GM21447 (cell line): Measurements from ENCODE around the gene OR10J1.
"Not testable (repeated sequence)": the region's sequence is repeated elsewhere in the genome, so short reads cannot be mapped to it uniquely, and the experiment has no call there.

Experiments
- ATAC-seq: cut with Tn5 transposase; IDR thresholded peaks from one replicate; pipeline ENCODE4 v1.9.1; 2021; ENCODE audit not compliant: unreplicated experiment

Gene OR10J1, protein sequence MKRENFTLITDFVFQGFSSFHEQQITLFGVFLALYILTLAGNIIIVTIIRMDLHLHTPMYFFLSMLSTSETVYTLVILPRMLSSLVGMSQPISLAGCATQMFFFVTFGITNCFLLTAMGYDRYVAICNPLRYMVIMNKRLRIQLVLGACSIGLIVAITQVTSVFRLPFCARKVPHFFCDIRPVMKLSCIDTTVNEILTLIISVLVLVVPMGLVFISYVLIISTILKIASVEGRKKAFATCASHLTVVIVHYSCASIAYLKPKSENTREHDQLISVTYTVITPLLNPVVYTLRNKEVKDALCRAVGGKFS

DNA sequence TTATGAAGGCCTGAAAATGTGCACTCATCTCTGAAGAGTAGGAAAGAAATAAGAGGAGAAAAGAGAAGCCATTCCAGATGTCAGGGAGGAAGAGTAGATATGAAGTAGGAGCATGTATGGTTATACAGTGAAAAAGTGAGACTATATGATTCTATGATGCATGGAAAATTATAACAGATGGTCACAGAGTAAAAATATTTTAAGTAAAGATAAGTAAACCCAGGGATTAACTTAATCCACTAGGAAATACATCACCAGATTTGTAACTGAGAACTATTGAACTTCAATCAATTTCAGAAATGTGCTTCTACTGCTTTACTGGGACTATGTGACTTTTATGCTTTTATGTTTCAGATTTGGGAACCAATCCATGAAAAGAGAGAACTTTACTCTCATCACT lies at the start of gene OR10J1:
Gene OR10J1, plus strand, starts transcription at position 301 of the 400 bp plus-strand sequence. Its CDS starts 70 bp downstream, at position 371.
- ATAC-seq, result no peak

DNA sequence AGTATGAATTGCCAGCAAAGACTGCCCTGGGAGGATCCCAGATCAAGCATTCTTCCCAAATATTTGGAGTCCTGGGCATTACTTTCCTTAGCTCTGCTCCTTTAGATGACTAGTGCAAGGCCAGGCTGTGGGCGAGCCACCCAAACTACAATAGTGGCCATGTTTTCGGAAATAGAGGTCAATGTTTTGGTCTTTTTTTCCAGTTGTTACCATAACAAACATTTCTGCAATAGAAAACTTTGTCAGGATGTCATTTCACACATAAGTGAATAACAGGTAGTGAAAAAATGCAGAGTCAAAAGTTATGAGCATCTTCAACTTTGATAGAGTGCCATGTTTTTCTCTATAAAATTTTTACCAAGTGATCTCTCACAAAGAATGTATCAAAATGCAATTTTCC lies 32.7 kb upstream of the OR10J1 start:
- no peak for ATAC-seq

DNA sequence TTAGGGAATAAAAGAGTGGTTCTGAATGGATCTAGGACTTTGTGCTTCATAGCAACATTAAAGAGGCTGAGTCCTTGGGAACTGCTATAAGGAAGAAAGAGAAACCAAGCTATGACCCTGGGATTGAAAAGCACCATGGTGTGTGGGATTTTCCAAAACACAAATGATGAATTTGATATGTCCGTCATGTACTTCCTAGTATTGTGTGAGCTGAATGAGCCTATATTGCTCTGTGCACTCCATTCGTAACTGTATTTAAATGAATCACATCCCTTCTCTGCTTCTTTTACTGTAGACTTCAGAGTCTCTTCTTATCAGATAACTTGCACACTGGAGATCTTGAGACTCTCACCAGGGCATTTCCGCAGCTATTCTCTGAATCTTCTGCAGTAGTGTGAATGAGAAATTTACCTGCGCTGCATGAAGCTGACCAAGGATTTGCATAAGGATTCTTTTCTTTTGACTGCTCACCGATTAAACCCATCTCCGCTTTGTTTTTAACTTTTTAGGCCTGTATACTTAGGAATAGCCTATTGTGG lies 30.6 kb upstream of the OR10J1 start:
- no peak for ATAC-seq

DNA sequence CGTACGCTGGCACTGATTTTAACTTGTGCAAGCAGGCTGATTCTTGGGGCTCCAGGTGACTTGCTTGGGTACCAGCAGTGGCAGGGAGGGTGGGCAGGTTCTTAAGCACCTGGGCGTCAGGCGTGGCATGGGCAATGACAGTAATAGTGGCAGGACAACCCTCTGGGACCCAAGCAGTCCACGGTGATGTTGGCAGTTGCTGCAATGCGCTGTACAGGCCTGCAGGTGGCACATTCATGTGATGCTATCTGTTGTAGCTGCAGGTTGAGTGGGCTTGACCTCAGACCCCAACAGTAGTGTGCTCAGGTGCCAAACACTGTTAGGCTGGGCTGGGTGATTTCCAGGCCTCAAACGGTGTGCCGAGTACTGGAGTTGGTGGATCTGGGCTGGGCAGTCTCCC lies 17.7 kb upstream of the OR10J1 start:
- no peak for ATAC-seq

DNA sequence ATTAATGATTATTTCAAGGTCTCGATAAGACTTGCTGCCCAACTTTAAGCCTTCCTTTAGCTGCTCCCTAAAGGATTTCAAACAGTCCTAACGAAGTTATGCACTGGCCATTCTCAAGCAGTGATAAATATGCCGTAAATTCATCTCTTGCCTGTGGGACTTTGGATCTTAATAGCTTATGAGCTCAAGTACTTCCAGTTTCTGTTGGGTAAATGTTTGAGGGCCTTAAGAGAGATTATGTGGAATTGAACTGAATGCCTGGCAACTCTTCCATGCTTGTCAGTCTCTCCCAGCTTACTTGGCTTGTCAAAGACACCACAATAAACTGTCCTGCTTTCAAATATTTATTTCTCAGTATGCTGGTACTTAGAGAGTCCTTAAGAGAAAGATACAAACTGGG lies 11.0 kb upstream of the OR10J1 start:
- ATAC-seq, result no peak

DNA sequence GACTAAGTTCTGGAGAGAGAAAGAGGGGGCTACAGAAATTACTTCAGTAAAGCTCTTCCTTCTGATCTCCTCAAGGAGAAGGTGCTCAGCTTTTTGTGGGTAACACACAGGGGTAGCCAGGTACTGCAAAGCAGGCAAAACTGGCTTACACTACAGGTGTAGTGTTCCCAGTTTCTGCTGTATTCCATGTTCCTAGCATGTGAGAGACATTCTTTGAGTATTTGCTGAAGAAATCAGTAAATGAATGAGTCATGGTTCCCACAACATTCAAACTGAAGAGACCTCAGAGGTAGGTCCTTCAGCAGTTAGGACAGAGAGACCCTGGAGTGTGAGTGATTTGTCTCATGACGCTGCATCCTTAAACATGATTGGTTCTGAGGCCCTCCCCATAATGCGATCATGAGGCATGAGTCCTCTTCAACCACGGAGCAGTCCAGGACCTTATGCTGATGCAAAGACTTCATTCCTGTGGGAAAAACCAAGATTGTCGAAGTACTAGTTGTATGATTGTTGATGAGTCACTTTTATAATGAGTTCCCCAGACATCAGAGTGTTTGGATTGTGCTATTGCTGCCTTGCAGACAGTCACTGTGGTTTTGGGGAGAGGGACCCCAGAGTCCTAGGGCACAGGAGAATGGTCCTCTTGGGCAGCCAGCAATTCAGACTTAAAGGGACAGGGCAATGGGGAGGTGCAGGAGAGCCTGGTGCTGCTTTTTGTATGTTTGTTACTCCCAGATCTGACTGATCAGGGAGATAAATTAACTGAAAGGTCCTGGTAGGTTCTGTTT lies 10.3 kb upstream of the OR10J1 start:
- no peak for ATAC-seq

DNA sequence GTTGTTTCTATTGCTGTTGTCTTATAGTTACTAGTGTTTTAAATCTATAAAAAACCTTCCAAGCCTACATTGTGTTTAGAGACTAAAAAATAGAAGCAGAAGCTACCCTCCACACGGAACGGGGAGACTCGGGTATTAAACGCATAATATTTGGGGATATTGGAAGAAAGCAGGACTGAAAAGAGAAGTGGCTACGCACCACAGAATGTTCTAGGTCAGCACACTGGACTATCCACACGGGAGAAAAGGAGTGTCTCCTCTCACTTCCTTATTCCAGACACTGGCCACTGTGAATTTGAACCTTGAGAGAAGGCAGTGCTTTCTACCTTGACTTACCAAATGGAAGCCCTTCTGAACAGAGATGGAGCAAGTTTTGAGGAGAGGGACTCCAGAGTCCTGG lies 8.5 kb upstream of the OR10J1 start:
- ATAC-seq, result no peak

DNA sequence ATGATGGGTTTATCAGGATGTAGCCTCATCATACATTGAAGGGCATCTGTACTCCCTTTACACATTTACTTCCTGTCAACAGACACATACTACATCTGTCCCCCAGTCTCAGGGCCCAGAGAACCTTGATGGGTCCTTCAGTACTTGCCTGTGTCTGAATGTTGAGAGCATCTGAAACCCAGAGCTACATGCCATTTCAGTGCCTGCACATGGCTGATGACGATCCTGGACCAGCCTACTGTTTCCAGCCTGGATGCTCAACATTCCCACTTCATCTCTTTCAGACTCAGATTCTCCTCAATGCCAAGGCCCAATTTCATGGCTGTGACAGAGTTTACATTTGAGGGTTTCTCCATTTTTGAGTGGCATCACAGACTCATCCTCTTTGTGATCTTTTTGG lies 7.6 kb upstream of the OR10J1 start, which contains the start of gene OR10J4:
Gene OR10J4, plus strand, starts transcription at position 301 of the 400 bp plus-strand sequence.
- no peak for ATAC-seq

DNA sequence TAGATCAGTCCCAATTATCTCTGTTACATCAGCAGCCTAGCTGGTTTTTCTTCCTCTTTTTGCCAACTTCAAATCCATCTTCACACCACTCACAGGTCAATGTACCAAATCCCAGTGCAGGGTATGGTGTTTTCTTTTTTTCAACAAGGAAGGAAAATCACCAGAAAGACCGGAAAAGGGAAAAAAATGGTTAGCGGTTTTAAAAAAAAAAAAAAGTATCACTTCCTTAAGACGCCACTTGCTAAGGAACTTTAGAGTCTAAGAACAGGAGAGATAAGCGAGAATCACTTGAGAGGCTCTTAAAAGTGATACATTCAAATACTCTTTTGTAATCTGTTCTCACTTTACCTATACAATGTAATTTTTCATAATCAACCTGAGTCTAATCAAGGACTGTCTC lies 3.1 kb upstream of the OR10J1 start:
- no peak for ATAC-seq

DNA sequence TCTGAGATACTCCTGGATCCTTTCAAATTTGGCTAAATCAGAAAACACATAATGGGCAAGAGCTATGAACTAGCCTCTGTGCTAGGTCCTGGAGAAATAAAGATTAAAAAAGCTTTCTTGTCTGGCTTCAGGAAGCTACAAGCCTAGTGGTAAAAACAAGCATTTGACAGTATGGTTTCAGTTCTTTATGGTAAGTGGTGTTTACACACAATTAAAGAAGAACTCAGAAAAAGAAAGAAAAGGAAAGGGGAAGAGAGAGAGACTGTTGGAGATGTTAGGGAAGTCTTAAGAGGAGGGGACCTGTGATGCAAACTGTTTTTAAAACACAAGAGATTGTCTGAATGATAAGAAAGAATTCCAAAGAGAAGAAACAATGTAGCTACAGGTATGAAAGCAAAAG lies 1.8 kb downstream of the OR10J1 start:
- ATAC-seq, result no peak

DNA sequence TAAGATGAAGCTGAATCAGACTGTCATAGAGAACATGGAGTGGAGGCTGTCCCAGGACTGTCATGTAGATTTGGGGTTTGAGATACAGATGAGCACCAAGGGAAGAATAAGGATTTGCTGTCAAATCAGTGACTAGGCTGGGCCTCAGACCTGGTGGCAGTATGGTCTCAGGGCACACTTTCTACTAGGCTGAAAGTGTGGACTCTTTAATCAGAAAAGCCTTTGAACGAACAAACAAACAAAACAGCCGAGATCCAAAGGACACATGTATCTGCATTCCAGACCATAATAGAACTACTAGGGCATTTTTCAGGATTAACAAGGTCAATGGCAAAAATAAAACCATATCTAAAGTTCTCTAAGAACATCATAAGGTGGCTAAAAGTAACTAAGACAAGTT lies 2.9 kb downstream of the OR10J1 start:
- no peak for ATAC-seq

DNA sequence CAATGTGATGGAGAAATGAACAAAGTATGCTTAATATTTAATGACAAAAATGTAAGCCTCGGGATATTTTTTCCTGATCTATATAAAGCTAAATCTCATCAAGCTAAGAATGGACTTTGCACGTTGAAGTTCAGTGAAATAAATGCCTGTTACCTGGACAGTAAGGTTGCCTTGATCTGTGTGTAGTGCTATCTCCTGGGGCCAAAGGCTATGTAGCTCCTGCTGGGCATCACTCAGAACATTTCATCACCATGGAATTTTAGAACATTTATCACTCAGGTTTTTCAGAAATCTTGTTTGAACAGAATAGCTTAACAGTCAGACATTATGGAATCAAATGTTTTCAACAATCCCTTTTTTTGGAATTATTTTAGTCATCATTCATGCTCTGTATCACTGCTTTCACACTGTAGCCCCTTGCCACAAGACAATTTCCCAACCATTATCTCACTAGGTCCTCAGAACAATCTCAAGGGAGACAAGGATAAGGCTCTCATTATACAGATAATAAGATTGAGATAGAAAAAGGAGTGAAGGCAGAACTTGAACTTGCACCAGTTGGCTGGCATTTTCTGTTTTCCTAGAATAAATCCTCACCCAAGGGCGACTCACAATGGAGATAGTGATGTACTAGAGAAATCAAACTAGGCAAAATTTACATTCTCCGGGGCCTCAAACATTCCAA lies 3.7 kb downstream of the OR10J1 start:
- no peak for ATAC-seq

DNA sequence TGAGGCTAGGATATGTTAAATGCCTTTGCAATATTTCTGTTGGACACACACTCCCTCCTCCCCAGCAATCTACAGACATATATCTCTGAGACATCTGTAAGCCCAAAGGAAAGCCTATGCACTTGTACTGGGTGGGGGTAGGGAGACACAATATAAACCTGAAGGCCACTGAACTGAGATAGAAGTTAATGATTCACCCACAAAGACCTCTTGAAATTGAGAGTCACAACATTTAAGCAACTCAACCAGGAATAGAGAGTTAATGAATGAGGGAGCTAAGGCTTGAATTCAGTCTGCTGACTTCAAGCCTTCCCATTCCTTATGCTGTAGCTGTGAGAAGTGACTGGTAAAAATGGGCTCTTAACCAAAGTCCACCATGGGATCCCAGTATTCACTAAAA lies 5.0 kb downstream of the OR10J1 start:
- ATAC-seq, result no peak

DNA sequence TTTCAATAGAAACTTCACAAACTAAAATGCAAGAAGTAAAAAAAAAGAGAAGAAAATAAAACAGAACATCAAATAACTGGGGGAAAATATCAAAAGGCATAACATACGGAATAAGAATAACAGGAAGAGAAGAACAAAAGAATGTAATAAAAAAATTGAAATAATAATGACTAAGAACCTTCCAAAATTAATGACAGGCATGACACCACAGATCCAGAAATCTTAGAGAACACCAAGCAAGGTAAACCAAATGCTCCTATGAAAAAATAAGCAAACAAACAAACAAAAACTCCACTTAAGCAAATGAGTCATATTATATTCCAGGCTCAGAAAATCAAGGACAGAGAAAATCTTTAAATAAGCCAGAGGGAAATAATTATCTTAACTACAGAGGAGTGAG lies 8.7 kb downstream of the OR10J1 start:
- no peak for ATAC-seq

DNA sequence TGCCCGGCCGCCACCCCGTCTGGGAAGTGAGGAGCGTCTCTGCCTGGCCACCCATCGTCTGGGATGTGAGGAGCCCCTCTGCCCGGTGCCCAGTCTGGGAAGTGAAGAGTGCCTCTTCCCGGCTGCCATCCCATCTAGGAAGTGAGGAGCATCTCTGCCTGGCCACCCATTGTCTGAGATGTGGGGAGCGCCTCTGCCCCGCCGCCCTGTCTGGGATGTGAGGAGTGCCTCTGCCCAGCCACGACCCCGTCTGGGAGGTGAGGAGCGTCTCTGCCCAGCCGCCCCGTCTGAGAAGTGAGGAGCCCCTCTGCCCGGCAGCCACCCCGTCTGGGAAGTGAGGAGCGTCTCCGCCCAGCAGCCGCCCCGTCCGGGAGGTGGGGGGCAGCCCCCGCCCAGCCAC lies 10.1 kb downstream of the OR10J1 start:
- not testable (repeated sequence) for ATAC-seq

DNA sequence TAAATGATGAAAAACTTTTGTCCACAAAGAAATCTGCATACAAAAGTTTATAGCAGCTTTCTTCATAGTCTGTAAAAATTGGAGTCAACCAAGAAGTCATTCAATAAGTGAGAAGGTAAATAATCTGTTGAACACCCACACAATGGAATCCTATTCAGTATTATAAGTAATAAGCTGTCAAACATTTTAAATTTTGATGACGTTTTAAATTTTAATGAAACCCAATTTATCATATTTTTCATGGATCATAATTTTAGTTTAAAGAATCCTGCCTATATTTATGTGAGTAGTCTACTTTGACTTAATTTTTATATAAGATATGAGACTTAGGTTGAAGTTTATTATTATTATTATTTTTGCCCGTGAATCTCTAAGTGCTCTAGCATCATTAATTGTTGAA lies 20.0 kb downstream of the OR10J1 start:
- no peak for ATAC-seq

DNA sequence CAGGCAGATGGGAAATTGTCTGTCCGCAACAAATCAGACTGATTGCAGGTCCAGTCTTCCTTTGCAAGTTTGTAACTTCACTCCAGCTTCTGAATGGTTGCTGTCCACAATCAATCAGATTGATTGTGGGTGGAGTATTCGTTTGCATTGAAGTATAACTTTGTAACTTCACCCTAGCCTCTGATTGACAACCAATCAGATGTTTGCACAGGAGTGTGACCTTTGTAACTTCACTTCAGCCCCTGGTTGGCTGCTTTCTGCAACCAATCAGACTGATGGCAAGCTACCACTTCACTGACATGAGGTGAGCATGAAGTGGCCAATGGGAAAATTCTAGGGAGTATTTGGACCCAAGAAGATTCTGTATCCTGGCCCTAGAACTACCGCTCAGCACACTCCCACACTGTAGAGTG lies 25.7 kb downstream of the OR10J1 start:
- ATAC-seq, result no peak

DNA sequence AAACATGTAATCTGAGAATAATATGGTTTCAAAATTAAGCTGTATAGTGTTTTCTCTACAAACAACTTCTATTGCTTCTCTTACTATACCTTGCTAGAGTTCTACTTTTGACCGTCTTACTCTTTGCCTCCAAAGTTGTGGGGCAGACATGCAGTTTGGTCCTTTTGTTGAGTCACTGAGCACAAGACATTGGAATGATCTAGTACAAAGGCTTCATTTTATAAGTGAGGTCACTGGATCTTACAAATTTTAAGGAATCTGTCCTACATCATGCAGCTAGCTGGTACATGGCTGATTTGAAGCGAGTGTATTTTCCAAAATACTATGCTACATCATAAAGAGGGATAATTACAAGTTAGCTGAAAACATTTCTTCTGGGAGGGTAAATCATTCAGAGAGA lies 28.8 kb downstream of the OR10J1 start:
- ATAC-seq, result no peak

DNA sequence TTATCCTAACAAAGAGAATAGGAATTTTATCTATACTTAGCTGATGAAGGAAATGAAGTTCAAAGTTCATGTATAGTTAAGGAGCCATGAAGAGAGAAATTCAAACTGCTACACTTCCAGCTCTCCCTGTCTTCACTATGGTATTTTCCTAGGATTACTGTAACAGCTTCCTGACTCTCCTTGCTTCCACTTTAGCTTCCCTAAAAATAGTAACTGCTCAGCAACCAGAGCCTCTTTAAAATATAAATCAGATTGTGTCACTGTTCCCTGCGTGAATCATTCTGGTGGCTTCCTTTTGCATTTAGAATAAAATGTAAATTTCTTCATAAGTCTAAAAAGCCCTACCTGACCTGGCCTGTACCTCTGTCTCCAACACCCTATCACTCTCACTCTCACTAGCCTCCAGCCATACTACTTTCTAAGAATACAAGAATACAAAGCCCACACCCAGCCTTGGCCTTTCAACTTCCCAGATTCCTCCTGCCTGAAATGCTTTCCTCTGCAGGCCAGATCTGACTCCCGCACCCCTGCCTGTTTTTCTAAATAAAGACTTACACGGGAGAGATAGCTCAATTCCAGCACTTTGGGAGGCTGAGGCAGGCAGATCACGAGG lies 30.5 kb downstream of the OR10J1 start:
- no peak for ATAC-seq

DNA sequence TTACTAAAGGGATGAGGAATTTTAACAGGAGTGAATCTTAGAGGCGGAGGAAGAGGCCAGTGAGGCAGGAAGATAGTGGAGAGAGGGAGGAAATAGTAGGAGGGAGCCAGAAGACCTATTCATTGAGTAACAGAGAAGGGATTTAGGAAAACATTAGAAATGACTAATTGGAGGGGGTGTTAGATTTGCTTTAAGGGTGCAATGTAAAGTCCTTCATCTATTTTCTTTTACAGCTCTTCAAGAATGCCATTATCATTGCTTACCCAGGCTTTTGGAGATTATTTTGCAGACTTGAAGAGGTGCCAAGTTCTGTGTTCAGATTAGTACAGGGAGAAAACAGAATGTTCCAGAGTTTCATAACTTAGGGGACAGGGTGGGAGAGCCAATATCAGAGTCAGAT lies 33.8 kb downstream of the OR10J1 start:
- ATAC-seq, result no peak

DNA sequence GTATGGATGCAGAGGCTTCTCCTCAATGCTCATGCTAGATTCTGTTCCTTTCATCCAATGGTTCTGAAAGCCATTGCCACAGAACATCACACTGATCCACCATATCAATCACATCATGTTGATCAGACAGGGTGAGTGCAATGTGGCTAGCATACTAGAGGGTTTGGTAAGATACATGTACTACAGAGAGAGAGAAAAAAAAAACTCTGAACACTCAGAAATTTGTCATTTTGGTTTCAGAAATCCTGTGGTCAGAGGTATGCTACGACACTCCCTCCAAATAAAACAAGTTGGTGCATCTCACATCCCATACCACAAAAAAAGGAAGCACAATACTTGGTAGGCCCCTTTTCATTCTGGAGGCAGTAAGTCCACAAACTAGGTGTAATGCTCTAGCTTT lies 35.4 kb downstream of the OR10J1 start:
- ATAC-seq, result no peak
